Prostate gland (tissue), 2 donors: ENCODE data around the gene JPH4. TPM values are rescaled to one million over a fixed set of nuclear protein-coding genes. Genes with fewer than 3 reads are reported as not detected.

ENCODE experiments used
- DNase-seq: peaks from one replicate; pipeline ENCODE4 v3.0.0-alpha.2; 2019; ENCODE audit warnings: low spot score
- H3K27ac ChIP-seq, 2 donors: fragments of 200-600 bp; sonication (generic); 2 replicates each; pipeline ENCODE4 v1.5.1; 2017 to 2019
- H3K27me3 ChIP-seq: fragments of 200-600 bp; sonication (generic); replicated peaks from 2 replicates; pipeline ENCODE4 v1.5.1; 2019; ENCODE audit not compliant: insufficient read depth
- H3K36me3 ChIP-seq, 2 donors: fragments of 200-600 bp; sonication (generic); 1 replicate in 1 of 2; 2 replicates in 1 of 2; pipeline versions ENCODE4 v1.5.1 to v1.8.1; 2017 to 2019
- H3K4me1 ChIP-seq: fragments of 200-600 bp; sonication (generic); replicated peaks from 2 replicates; pipeline ENCODE4 v1.5.1; 2019
- H3K4me3 ChIP-seq, 2 donors: fragments of 200-600 bp; sonication (generic); 2 replicates each; pipeline ENCODE4 v1.5.1; 2017 to 2019
- H3K9me3 ChIP-seq: fragments of 200-600 bp; sonication (generic); 2 replicates; pipeline ENCODE4 v1.5.1; 2017
- POLR2A ChIP-seq: fragments of 450-650 bp; IDR thresholded peaks from one replicate; pipeline ENCODE4 v1.6.1; 2016; ENCODE audit warnings: antibody characterized with exemption, mild to moderate bottlenecking
- POLR2AphosphoS5 ChIP-seq: sonication (generic); formaldehyde crosslinking; IDR thresholded peaks from one replicate; pipeline ENCODE4 v1.6.1; 2017; ENCODE audit warnings: antibody characterized with exemption
- WGBS: methylation state at CpG from one replicate; pipeline ENCODE4 v1.1.5; 2018; 5-methylcytosine and 5-hydroxymethylcytosine counted together
- intact Hi-C: fragments of 100-400 bp; cut with DNase I; formaldehyde crosslinking; loops from one replicate; pipeline ENCODE4 v1.14.2; 2022
- total RNA-seq, 2 donors: library from RNA; depleted of rRNA; stranded (reverse); fragments of >200 nt; gene quantifications; one replicate each; pipeline ENCODE4 v1.1.0, GENCODE V29; 2016
- TF ChIP-seq, protein P1 (sequence below), 4 experiments: fragments of 200-600 bp in 2 of 4; fragments of 450-650 bp in 2 of 4; sonication (generic) in 2 of 4; IDR thresholded peaks; 1 replicate in 3 of 4; 2 replicates in 1 of 4; pipeline ENCODE4 v1.5.1; 2016 to 2019; ENCODE audit warnings: antibody characterized with exemption in 4 of 4, mild to moderate bottlenecking in 2 of 4, moderate library complexity in 2 of 4

The JPH4 gene
- total RNA-seq, 2 donors from 2014 or later: 8.5 to 17.8 TPM

DNA sequence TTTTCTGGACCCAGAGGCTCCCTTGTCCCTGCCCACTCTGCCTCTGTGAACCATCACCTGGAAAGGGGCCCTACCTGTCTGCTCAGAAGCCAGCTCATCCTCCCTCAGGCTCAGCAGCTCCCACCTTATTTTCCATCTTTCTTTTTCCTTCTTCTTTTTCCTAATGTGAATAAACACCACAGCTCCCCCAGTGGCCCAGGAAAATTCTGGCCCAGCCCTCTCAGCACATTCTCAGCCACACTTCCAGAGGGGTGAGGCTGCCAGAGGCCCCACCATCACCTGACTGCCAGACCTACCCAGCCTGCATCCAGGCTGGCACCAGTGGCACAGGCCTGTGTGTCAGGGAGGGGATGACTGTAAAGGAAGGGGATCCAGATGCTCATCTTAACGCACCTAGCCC, 50.0 kb downstream of the JPH4 start:
- Histone ChIP-seq H3K9me3 (no peaks in the 10 kb centered on the region), H3K4me1 (no peaks in the 10 kb centered on the region), H3K36me3 (no peaks in the 10 kb centered on the region), H3K4me3 (no peak overlapping the region), H3K27me3 (no peaks in the 10 kb centered on the region), H3K27ac (no peak overlapping the region)
- DNase-seq: no peak
- WGBS: 82% methylated on average over 1 of the region's 1 CpG
- intact Hi-C loops: no loop called here
- TF ChIP-seq, protein P1, sequence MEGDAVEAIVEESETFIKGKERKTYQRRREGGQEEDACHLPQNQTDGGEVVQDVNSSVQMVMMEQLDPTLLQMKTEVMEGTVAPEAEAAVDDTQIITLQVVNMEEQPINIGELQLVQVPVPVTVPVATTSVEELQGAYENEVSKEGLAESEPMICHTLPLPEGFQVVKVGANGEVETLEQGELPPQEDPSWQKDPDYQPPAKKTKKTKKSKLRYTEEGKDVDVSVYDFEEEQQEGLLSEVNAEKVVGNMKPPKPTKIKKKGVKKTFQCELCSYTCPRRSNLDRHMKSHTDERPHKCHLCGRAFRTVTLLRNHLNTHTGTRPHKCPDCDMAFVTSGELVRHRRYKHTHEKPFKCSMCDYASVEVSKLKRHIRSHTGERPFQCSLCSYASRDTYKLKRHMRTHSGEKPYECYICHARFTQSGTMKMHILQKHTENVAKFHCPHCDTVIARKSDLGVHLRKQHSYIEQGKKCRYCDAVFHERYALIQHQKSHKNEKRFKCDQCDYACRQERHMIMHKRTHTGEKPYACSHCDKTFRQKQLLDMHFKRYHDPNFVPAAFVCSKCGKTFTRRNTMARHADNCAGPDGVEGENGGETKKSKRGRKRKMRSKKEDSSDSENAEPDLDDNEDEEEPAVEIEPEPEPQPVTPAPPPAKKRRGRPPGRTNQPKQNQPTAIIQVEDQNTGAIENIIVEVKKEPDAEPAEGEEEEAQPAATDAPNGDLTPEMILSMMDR (IDR thresholded peaks at IDR 0.05): no peak
- TF ChIP-seq POLR2A (no peak), POLR2AphosphoS5 (no peak)

DNA sequence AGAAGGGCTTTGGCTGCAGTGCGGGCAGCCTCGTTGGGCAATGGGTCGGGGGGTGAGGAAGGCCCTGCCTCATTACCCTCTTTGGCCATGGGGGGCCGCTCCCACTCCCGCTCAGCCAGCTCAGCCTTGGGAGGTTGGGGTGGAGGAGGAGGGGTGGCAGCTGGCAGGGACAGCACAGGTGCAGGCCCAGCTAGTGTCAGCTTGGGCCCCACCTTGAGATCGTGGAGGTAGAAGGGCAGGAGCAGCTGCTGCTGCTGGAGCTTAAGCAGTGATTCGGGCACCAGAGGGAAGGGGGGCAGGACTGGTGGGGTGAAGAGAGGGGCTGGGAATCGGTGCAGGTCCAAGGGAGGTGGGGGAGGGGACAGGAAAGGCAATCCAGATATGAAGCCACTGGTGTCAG, 53.0 kb downstream of the JPH4 start:
- WGBS: 76% methylated on average over 8 of the region's 8 CpGs

DNA sequence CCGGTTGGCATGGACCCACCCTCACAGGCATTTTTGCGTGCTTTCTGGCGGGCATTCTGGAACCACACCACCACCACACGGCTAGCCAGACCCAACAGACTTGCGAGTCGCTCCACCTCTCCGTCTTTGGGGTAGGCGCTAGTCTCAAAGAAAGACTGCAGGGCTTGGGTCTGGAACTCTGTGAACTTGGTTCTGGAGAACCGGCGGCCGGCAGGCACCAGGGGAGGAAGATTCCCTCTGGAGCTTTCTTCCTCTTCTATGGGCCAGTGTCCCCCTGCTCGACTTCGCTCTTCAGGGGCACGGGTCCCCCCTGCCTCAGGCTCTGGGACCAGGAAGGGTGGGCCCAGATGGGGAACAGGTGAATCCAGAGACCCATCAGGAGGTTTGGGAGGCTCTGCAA, 53.6 kb downstream of the JPH4 start:
- intact Hi-C loops: no loop called here
- Histone ChIP-seq H3K4me3 (no peak overlapping the region), H3K9me3 (no peaks in the 10 kb centered on the region), H3K27me3 (no peaks in the 10 kb centered on the region), H3K27ac (no peak overlapping the region), H3K4me1 (no peaks in the 10 kb centered on the region), H3K36me3 (no peaks in the 10 kb centered on the region)
- DNase-seq: no peak
- TF ChIP-seq, protein P1 (IDR thresholded peaks at IDR 0.05): no peak
- no peak for TF ChIP-seq POLR2AphosphoS5
- no peak for TF ChIP-seq POLR2A
- WGBS: 95% methylated on average over 14 of the region's 14 CpGs

More for the DNA sequence above, 53.0 kb downstream of the JPH4 start:
- no peak for DNase-seq
- intact Hi-C loops: no loop called here
- H3K36me3 ChIP-seq: no peaks in the 10 kb centered on the region
- H3K27me3 ChIP-seq: no peaks in the 10 kb centered on the region
- H3K4me3 ChIP-seq: no peak overlapping the region
- no peak for TF ChIP-seq POLR2AphosphoS5
- no peak for TF ChIP-seq POLR2A
- TF ChIP-seq, protein P1 (IDR thresholded peaks at IDR 0.05): no peak
- H3K9me3 ChIP-seq: no peaks in the 10 kb centered on the region
- no peak overlapping the region for H3K27ac ChIP-seq
- no peaks in the 10 kb centered on the region for H3K4me1 ChIP-seq

DNA sequence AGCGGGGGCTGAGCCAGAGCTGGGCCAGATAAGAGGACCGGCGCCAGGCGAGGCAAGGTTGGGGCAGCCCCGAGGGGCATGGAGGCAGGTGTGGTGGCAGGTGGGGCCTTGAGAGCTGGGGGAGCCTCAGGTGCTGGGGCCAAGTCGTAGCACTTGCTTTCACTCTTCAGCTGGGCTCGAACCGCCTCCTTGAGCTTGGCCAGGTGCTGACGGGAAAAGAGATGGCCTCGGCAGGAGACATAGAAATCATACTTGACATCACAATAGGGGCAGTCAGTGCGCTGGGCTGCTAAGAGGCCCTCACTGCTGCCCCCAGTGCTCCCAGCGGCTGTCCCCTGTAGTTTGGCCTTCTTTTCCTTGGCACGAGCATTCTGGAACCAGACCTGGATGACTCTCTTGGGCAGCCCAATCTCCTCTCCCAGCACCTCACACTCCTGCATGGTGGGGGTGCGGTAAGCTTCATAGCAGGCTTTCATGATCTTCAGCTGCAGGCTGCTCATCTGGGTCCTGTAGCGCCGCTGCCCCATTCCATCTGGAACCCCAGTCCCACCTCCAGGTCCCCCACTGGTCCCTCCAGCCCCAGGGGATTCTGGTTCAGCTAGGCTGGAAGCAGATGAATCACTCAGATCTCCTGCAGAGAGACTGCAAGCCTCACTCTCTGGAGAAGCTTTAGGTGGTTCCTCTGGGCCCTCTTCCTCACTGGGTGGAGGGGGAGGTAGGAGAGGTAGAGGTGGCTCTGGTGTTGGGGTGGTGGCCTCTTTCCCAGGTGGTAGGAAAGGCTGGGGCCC, 55.2 kb downstream of the JPH4 start:
- Histone ChIP-seq H3K9me3 (no peaks in the 10 kb centered on the region), H3K27ac (no peak overlapping the region), H3K4me1 (no peaks in the 10 kb centered on the region), H3K27me3 (no peaks in the 10 kb centered on the region), H3K36me3 (no peaks in the 10 kb centered on the region), H3K4me3 (no peak overlapping the region)
- TF ChIP-seq, protein P1 (IDR thresholded peaks at IDR 0.05): no peak
- TF ChIP-seq POLR2A: no peak
- no peak for TF ChIP-seq POLR2AphosphoS5
- 88% methylated on average over 16 of the region's 16 CpGs for WGBS
- DNase-seq: no peak
- intact Hi-C loops: no loop called here

DNA sequence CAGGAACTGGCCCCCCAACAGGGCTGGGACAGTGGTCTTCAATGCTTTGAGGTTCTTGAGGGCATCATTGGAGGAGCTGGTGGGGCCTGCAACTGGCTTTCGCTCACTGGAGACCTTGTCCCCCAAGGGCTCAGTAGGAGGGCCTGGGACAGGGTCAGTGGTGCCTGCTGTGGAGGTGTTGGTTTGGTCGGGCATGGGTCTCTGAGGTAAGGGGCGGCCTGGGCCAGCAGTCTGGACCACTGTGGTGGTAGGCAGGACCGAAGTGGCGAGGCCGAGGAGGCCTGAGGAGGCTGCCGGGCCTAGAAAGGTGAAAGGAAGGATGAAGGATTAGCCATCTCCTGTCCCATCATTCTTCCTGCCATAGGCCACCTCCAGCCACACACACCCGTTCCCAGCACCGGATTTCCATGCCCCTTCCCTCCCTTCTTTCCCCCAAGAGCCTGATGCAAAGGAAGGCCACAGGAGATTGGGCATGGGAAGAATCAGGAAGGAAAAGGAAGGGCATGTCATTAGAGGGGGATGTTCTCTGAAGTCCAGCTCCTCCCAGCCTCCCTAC, 55.9 kb downstream of the JPH4 start:
- DNase-seq: no peak
- Histone ChIP-seq H3K27ac (no peak overlapping the region), H3K9me3 (no peaks in the 10 kb centered on the region), H3K36me3 (no peaks in the 10 kb centered on the region), H3K4me3 (no peak overlapping the region), H3K4me1 (no peaks in the 10 kb centered on the region), H3K27me3 (no peaks in the 10 kb centered on the region)
- WGBS: 92% methylated on average over 9 of the region's 9 CpGs
- intact Hi-C loops: no loop called here
- TF ChIP-seq POLR2AphosphoS5 (no peak), POLR2A (no peak)
- TF ChIP-seq, protein P1 (IDR thresholded peaks at IDR 0.05): no peak
